GM12878 (cell line): ENCODE data around the gene ACTL7A. TPM values are rescaled to one million over a fixed set of nuclear protein-coding genes. Genes with fewer than 3 reads are reported as not detected.

Source experiments
- ATAC-seq: fragments of 200-7000 bp; cut with Tn5 transposase; 3 replicates; pipeline ENCODE4 v1.9.1; 2020; ENCODE audit warnings: mild to moderate bottlenecking, moderate library complexity
- BruUV-seq: library from RNA; stranded (reverse); fragments of 400-500 nt; replicated peaks from 2 replicates; lab custom pipeline; 2021; lab: Mats Ljungman, UMichigan
- CTCF ChIA-PET: fragments of 300-600 bp; sonication (Branson Sonifier 250); formaldehyde crosslinking; extraction: SDS; loops from one replicate; lab custom pipeline; 2021; ENCODE audit warnings: inconsistent platforms; lab: Yijun Ruan, JAX
- POLR2A ChIA-PET: fragments of 350-600 bp; formaldehyde crosslinking; extraction: SDS; loops from one replicate; lab custom pipeline; 2021; ENCODE audit warnings: inconsistent platforms; lab: Charles Lee
- RAD21 ChIA-PET: fragments of 300-600 bp; sonication (Branson Sonifier 250); formaldehyde crosslinking; loops from one replicate; lab custom pipeline; 2023; ENCODE audit warnings: antibody characterized with exemption; ENCODE audit not compliant: unreplicated experiment; lab: Charles Lee
- SMC1A ChIA-PET: fragments of 300-600 bp; sonication (Branson Sonifier 250); formaldehyde crosslinking; loops from one replicate; lab custom pipeline; 2023; ENCODE audit not compliant: unreplicated experiment, uncharacterized antibody; lab: Charles Lee
- DNase-seq: peaks from one replicate; pipeline ENCODE4 v3.0.0-alpha.2; 2011; ENCODE audit warnings: low read depth, low spot score
- FAIRE-seq: peaks from 3 replicates; lab custom pipeline; 2011; peaks lifted over from hg19 to GRCh38; lab: Jason Lieb, UNC
- H2AFZ ChIP-seq: 2 replicates; pipeline ENCODE4 v1.6.0; 2011; ENCODE audit warnings: low read depth, low read length, control low read depth; ENCODE audit not compliant: control insufficient read depth
- H3K27ac ChIP-seq: 2 replicates; pipeline ENCODE4 v1.5.1; 2011; ENCODE audit warnings: control low read depth; ENCODE audit not compliant: control insufficient read depth, insufficient read depth
- H3K27me3 ChIP-seq, 2 experiments: replicated peaks in 1 of 2; 2 replicates each; pipeline versions ENCODE4 v1.6.0 to v1.6.1; 2011; ENCODE audit warnings: low read length in 1 of 2; ENCODE audit not compliant: control insufficient read depth in 2 of 2, insufficient read depth in 2 of 2
- H3K36me3 ChIP-seq, 2 experiments: 2 replicates each; pipeline ENCODE4 v1.5.1; 2011; ENCODE audit warnings: low read length in 1 of 2; ENCODE audit not compliant: control insufficient read depth in 2 of 2, insufficient read depth in 2 of 2
- H3K4me1 ChIP-seq: 2 replicates; pipeline ENCODE4 v1.6.1; 2011; ENCODE audit warnings: mild to moderate bottlenecking, low read length, moderate library complexity, mixed read lengths; ENCODE audit not compliant: control insufficient read depth, insufficient read depth
- H3K4me2 ChIP-seq: 2 replicates; pipeline ENCODE4 v1.6.0; 2011; ENCODE audit warnings: control low read depth; ENCODE audit not compliant: control insufficient read depth, insufficient read depth
- H3K4me3 ChIP-seq: fragments of 200-600 bp; sonication (generic); 2 replicates; pipeline ENCODE4 v1.5.1; 2016
- H3K79me2 ChIP-seq: 2 replicates; pipeline ENCODE4 v1.6.0; 2011; ENCODE audit warnings: low read length; ENCODE audit not compliant: control insufficient read depth, insufficient read depth
- H3K9ac ChIP-seq: 2 replicates; pipeline ENCODE4 v1.8.0; 2011; ENCODE audit warnings: low read length, control low read depth, mixed read lengths; ENCODE audit not compliant: control insufficient read depth, insufficient read depth
- H3K9me3 ChIP-seq: replicated peaks from 3 replicates; pipeline ENCODE4 v1.5.1; 2011; ENCODE audit warnings: mild to moderate bottlenecking, low read length; ENCODE audit not compliant: control insufficient read depth, insufficient read depth
- H4K20me1 ChIP-seq: 2 replicates; pipeline ENCODE4 v1.6.0; 2011; ENCODE audit not compliant: control insufficient read depth, insufficient read depth
- BRCA1 ChIP-seq: IDR thresholded peaks from 2 replicates; pipeline ENCODE4 v1.6.1; 2011; ENCODE audit warnings: low read depth, low read length, improper control_type of control experiment
- CHD2 ChIP-seq: IDR thresholded peaks from 2 replicates; pipeline ENCODE4 v1.6.1; 2011; ENCODE audit warnings: low read depth, low read length, improper control_type of control experiment, borderline replicate concordance
- DPF2 ChIP-seq: fragments of 450-650 bp; IDR thresholded peaks from 2 replicates; pipeline ENCODE4 v1.6.1; 2017; ENCODE audit warnings: mild to moderate bottlenecking
- EED ChIP-seq: sonication (generic); IDR thresholded peaks from 2 replicates; pipeline ENCODE4 v1.6.1; 2016; ENCODE audit warnings: antibody characterized with exemption, low read depth
- ETV6 ChIP-seq, 2 experiments: fragments of 450-650 bp in 1 of 2; IDR thresholded peaks in 1 of 2; conservative IDR thresholded peaks in 1 of 2; 2 replicates each; pipeline ENCODE4 v1.6.1; 2014; ENCODE audit warnings: antibody characterized with exemption in 1 of 2, borderline replicate concordance in 1 of 2, low read depth in 1 of 2, mild to moderate bottlenecking in 1 of 2, moderate library complexity in 1 of 2
- HDAC6 ChIP-seq: fragments of 200-600 bp; sonication (generic); IDR thresholded peaks from one replicate; pipeline ENCODE4 v1.8.0; 2017; ENCODE audit warnings: antibody characterized with exemption; ENCODE audit not compliant: unreplicated experiment
- MEF2A ChIP-seq: IDR thresholded peaks from 2 replicates; pipeline ENCODE4 v1.6.1; 2011; ENCODE audit warnings: low read depth, mild to moderate bottlenecking, low read length, moderate library complexity; ENCODE audit not compliant: insufficient read depth
- NFIC ChIP-seq: IDR thresholded peaks from 2 replicates; pipeline ENCODE4 v1.6.1; 2012; ENCODE audit warnings: low read depth, mild to moderate bottlenecking, inconsistent platforms, low read length, moderate library complexity
- NFYB ChIP-seq: IDR thresholded peaks from 2 replicates; pipeline ENCODE4 v1.6.1; 2011; ENCODE audit warnings: low read depth, mild to moderate bottlenecking, low read length, improper control_type of control experiment, moderate library complexity; ENCODE audit not compliant: insufficient read depth
- NR2F1 ChIP-seq: fragments of 450-650 bp; conservative IDR thresholded peaks from 2 replicates; pipeline ENCODE4 v1.6.1; 2017; ENCODE audit warnings: mild to moderate bottlenecking
- SMARCA5 ChIP-seq: fragments of 450-650 bp; IDR thresholded peaks from 2 replicates; pipeline ENCODE4 v1.6.1; 2017; ENCODE audit warnings: mild to moderate bottlenecking
- STAT1 ChIP-seq: fragments of 450-650 bp; conservative IDR thresholded peaks from 2 replicates; pipeline ENCODE4 v1.6.1; 2014; ENCODE audit warnings: antibody characterized with exemption, mild to moderate bottlenecking
- ZBED1 ChIP-seq: IDR thresholded peaks from 2 replicates; pipeline ENCODE4 v1.6.1; 2016; ENCODE audit warnings: borderline replicate concordance
- ZNF274 ChIP-seq: IDR thresholded peaks from one replicate; pipeline ENCODE4 v1.8.0; 2011; ENCODE audit not compliant: insufficient read length, insufficient read depth
- WGBS: methylation state at CpG from one replicate; pipeline ENCODE4 v1.1.6; 2016; ENCODE audit warnings: low lambda C conversion rate; ENCODE audit not compliant: insufficient replicate concordance, insufficient coverage; ENCODE audit errors: missing lambda C conversion rate; 5-methylcytosine and 5-hydroxymethylcytosine counted together
- in situ Hi-C: fragments of 300-500 bp; cut with MboI; formaldehyde crosslinking; loops from 9 replicates; pipeline ENCODE4 v1.14.3; 2018; ENCODE audit warnings: mixed read lengths
- intact Hi-C: fragments of 100-400 bp; cut with micrococcal nuclease; formaldehyde crosslinking; loops from one replicate; pipeline ENCODE4 v1.14.2; 2022; ENCODE audit not compliant: unreplicated experiment
- polyA plus RNA-seq, 11 experiments: library from polyadenylated mRNA; depleted of rRNA in 4 of 11; unstranded in 6 of 11; stranded (reverse) in 5 of 11; fragments of >200 nt; fragmentation: Nextera tagmentation in 4 of 11; fragmentation: Illumina TruSeq in 1 of 11; extraction: Ambion mirVana in 4 of 11; extraction: Trizol in 1 of 11; gene quantifications; 1 replicate in 1 of 11; 2 replicates in 10 of 11; pipeline versions ENCODE4 v1.2.1 to v1.2.3, GENCODE V29; 2011 to 2016; ENCODE audit warnings: inconsistent platforms in 2 of 11, missing spikeins in 2 of 11, low read depth in 1 of 11
- total RNA-seq, 4 experiments: library from RNA; depleted of rRNA in 3 of 4; stranded (reverse); fragments of >200 nt in 3 of 4; fragmentation: Illumina TruSeq in 1 of 4; extraction: Trizol in 1 of 4; gene quantifications; 2 replicates each; pipeline versions ENCODE4 v1.2.1 to v1.2.3, GENCODE V29; 2013 to 2021
- TF ChIP-seq, protein P1 (sequence below): fragments of 450-650 bp; IDR thresholded peaks from 2 replicates; pipeline ENCODE4 v1.6.1; 2017; ENCODE audit warnings: mild to moderate bottlenecking, moderate library complexity
- TF ChIP-seq, protein P2 (sequence below): IDR thresholded peaks from 2 replicates; pipeline ENCODE4 v1.6.1; 2012; ENCODE audit warnings: low read depth, low read length, improper control_type of control experiment
- TF ChIP-seq, protein P3 (sequence below): IDR thresholded peaks from 2 replicates; pipeline ENCODE4 v1.6.1; 2011; ENCODE audit warnings: mild to moderate bottlenecking, low read depth, low read length, moderate library complexity; ENCODE audit not compliant: insufficient replicate concordance
- TF ChIP-seq, protein P4 (sequence below): IDR thresholded peaks from 2 replicates; pipeline ENCODE4 v1.6.1; 2012; ENCODE audit warnings: low read depth, low read length, improper control_type of control experiment

The ACTL7A gene
- total and polyA plus RNA-seq, 10 of the 15 experiments (the other 5 are each of a cell fraction or from before 2014, with no cell fraction given): not detected

DNA sequence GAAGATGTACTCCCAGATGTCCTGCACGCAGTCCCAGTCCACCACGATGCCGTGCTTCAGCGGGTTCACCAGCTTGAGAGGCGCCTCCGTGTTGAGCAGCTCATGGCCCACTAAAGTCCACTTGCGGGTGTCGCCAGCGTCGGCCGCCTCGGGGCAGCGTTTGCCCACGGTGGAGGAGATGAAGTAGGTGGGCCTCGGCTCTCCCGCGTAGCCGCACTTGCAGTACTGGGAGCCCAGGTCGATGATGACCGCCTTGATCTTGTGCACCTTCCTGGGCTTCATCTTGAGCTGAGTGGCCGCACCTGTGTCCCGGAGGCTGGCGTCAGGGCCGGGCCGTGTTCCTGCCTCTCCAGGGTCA is 6.6 kb upstream of the ACTL7A start:
- POLR2A ChIA-PET: no interaction called here
- WGBS: 78% methylated on average over 25 of the region's 25 CpGs

More for the DNA sequence above, 6.6 kb upstream of the ACTL7A start:
- Histone ChIP-seq H3K9me3 (no peaks in the 10 kb centered on the region), H3K4me1 (no peaks in the 10 kb centered on the region), H3K36me3 (no peaks in the 10 kb centered on the region), H3K27me3 (peaks cover 0 to 2% of the 10 kb centered on the region in 2 experiments; a peak in 2 of 4 replicates), H3K27ac (no peak overlapping the region), H4K20me1 (no peaks in the 10 kb centered on the region), H3K4me3 (no peak overlapping the region), H3K9ac (no peak overlapping the region), H3K4me2 (no peak overlapping the region), H2AFZ (no peak overlapping the region)
- ATAC-seq: no peak
- no TSS peak for BruUV-seq
- CTCF ChIA-PET: interaction anchor here (1.1 kb wide), 1 partner anchor 99 kb away, joined by 4 read pairs; no protein-coding TSS in a partner anchor
- no peak for DNase-seq
- SMC1A ChIA-PET: no interaction called here
- intact Hi-C loops: no loop called here
- in situ Hi-C loops: no loop called here
- FAIRE-seq: no peak
- no peak for TF ChIP-seq ZNF274
- no peak for TF ChIP-seq STAT1
- TF ChIP-seq ZBED1: no peak
- TF ChIP-seq NFIC: no peak
- TF ChIP-seq BRCA1: no peak
- TF ChIP-seq NFYB: no peak
- TF ChIP-seq NR2F1: no peak
- TF ChIP-seq, protein P1, sequence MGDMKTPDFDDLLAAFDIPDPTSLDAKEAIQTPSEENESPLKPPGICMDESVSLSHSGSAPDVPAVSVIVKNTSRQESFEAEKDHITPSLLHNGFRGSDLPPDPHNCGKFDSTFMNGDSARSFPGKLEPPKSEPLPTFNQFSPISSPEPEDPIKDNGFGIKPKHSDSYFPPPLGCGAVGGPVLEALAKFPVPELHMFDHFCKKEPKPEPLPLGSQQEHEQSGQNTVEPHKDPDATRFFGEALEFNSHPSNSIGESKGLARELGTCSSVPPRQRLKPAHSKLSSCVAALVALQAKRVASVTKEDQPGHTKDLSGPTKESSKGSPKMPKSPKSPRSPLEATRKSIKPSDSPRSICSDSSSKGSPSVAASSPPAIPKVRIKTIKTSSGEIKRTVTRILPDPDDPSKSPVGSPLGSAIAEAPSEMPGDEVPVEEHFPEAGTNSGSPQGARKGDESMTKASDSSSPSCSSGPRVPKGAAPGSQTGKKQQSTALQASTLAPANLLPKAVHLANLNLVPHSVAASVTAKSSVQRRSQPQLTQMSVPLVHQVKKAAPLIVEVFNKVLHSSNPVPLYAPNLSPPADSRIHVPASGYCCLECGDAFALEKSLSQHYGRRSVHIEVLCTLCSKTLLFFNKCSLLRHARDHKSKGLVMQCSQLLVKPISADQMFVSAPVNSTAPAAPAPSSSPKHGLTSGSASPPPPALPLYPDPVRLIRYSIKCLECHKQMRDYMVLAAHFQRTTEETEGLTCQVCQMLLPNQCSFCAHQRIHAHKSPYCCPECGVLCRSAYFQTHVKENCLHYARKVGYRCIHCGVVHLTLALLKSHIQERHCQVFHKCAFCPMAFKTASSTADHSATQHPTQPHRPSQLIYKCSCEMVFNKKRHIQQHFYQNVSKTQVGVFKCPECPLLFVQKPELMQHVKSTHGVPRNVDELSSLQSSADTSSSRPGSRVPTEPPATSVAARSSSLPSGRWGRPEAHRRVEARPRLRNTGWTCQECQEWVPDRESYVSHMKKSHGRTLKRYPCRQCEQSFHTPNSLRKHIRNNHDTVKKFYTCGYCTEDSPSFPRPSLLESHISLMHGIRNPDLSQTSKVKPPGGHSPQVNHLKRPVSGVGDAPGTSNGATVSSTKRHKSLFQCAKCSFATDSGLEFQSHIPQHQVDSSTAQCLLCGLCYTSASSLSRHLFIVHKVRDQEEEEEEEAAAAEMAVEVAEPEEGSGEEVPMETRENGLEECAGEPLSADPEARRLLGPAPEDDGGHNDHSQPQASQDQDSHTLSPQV: no peak
- TF ChIP-seq HDAC6: no peak
- no peak for TF ChIP-seq DPF2
- TF ChIP-seq MEF2A: no peak
- TF ChIP-seq, protein P2, sequence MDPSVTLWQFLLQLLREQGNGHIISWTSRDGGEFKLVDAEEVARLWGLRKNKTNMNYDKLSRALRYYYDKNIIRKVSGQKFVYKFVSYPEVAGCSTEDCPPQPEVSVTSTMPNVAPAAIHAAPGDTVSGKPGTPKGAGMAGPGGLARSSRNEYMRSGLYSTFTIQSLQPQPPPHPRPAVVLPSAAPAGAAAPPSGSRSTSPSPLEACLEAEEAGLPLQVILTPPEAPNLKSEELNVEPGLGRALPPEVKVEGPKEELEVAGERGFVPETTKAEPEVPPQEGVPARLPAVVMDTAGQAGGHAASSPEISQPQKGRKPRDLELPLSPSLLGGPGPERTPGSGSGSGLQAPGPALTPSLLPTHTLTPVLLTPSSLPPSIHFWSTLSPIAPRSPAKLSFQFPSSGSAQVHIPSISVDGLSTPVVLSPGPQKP: no peak
- TF ChIP-seq, protein P3, sequence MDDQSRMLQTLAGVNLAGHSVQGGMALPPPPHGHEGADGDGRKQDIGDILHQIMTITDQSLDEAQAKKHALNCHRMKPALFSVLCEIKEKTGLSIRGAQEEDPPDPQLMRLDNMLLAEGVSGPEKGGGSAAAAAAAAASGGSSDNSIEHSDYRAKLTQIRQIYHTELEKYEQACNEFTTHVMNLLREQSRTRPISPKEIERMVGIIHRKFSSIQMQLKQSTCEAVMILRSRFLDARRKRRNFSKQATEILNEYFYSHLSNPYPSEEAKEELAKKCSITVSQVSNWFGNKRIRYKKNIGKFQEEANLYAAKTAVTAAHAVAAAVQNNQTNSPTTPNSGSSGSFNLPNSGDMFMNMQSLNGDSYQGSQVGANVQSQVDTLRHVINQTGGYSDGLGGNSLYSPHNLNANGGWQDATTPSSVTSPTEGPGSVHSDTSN: no peak
- no peak for TF ChIP-seq EED
- no peak for TF ChIP-seq SMARCA5
- no peak for TF ChIP-seq ETV6 (conservative IDR thresholded peaks at IDR 0.05 in 1 of 2, IDR thresholded peaks at IDR 0.05 in 1 of 2; ENCODE audit: borderline replicate concordance in 1 of 2, low read depth in 1 of 2)
- TF ChIP-seq, protein P4, sequence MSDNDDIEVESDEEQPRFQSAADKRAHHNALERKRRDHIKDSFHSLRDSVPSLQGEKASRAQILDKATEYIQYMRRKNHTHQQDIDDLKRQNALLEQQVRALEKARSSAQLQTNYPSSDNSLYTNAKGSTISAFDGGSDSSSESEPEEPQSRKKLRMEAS: no peak
- no peak for TF ChIP-seq CHD2
- TF ChIP-seq, all 136 proteins: peak for 0
- H3K79me2 ChIP-seq: no peaks in the 10 kb centered on the region
- RAD21 ChIA-PET: no interaction called here
